CD1c-positive myeloid dendritic cell (primary cell): Measurements from ENCODE around the gene BACH2.

Experiments used
- DNase-seq: peaks from one replicate; pipeline ENCODE4 v3.0.0-alpha.2; 2016; ENCODE audit errors: extremely low spot score

BACH2 gene

GRCh38 chr6:90238496-90239266, 58.0 kb downstream of the BACH2 start:
- no peak for DNase-seq

GRCh38 chr6:90237350-90237990, 59.2 kb downstream of the BACH2 start:
- no peak for DNase-seq

DNA sequence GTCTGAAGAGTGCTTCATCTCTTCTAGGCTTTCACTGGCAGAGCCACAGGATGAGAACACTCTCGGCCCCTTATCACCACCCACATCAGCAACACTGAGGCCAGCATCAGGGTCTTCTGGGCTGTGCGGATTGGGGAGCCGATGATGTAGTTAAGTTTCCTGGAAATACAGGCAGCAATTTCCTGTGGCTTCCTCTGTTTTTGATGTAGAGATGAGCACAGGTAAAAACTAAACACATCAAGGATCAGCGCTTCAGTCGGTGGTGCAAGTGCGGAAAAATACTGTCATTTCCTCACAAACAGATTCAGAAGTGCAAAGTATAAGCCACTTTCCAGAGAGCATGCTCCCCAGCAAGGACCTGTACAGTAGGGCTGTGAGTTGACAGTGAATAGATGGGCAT, 62.6 kb downstream of the BACH2 start:
- DNase-seq, result peak; percentile 6

DNA sequence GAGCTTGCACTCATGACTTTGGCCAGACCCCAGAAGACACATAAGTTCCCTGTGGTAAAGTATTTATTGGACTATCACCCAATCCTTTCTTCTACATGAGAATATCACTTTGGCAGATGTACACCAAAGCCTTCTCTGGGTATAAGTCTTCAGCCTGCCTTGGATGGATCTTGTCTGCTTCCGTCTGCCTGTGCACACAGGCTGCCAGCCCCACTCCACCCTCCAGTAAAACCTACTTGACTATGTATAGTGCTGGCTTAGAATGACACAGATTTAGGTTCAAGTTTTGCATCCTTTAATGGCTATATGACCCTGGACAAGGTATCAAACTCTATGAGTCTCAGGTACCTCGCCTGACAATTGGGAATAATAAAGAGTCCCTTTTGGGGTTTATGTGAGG, 63.4 kb downstream of the BACH2 start:
- no peak for DNase-seq

DNA sequence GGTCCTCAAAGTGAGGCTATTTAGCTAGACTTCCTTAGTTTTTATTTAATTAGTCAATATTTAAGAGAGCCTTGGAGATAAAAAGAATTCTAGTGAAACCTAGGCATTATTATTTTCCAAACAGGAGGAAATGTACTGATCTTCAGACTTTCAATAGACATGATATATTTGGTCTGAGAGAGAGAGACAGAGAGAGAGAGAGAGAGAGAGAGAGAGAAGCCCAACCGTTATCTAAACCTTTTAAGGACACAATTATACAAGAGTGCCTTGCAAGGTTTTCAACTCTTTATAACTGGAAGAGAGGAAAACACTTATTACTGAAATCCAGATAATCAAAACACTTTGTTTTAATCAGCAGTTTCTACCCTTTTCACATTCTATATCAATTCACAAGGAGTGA, 64.8 kb downstream of the BACH2 start:
- no peak for DNase-seq

GRCh38 chr6:90231308-90231707, 65.3 kb downstream of the BACH2 start:
- DNase-seq, result no peak

- DNase-seq, result peak; percentile 50
These were observed 66.0 kb downstream of the BACH2 start for GRCh38 chr6:90230548-90231215.

DNA sequence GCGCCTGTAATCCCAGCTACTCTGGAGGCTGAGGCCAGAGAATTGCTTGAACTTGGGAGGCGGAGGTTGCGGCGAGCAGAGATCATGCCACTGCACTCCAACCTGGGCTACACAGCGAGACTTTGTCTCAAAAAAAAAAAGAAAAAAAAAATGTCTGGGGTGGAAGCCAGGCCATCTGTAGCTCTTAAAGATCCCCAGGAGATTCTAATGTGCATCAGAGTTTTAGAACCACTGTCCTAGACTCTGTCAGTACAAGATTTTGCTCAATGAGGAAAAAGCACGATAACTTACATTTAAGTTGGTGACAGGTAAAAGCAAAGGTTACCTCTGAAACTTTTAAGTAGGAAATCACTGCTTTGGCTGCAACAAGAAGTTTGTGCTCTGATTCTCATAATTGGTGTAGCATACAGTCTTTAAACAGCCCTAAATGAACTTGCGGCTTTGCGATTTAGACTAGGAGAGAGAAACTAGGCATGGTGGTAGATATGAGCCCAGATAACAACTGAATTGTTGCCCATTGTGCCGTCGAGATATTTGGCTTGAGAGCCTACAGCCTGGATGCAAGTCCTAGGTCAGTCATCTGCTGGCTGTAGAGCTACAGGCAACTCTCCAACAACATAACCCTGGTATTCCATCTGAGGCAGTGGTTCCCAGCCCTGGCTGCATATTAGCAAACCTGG, 67.2 kb downstream of the BACH2 start:
- DNase-seq, result no peak

- no peak for DNase-seq
These were observed 69.0 kb downstream of the BACH2 start for GRCh38 chr6:90227673-90228072.

- DNase-seq, result no peak
These were observed 69.4 kb downstream of the BACH2 start for GRCh38 chr6:90227213-90227612.

DNA sequence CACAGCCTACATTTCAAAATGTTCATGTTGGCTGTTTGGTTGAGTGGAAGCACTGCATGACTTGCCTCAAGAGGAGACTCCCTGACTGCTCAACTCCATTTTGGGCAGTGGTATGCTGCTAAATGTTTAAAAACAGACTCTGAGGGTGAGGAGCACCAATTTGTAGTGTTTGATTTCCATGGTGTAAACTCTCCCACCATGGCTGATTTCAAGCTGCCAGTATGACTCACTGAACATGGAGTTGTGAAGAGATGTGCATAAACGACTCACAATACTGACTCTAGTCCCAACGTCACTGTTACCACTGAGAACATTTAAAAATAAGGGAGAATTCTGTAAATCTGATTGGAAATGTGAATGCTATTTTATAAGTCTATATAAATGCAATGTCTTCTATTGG, 70.4 kb downstream of the BACH2 start:
- no peak for DNase-seq

DNA sequence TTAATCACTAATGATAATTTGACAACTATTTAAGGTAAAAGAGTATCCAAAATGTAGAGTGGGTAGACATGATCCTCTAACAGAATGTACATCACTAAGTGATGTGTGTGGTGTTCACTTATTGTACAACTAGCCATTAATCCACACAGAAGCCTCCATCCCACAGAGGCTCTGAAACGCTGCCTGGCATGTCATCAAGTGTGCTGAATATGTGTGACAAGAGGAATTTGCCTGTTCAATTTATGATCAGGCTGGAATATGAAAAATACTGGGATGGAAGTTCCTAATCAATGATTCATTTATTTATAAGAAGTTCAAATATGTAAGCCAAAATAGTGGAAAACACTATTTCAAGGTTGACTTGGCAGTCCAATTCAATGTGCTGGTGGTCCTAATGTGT, 72.4 kb downstream of the BACH2 start:
- no peak for DNase-seq

DNA sequence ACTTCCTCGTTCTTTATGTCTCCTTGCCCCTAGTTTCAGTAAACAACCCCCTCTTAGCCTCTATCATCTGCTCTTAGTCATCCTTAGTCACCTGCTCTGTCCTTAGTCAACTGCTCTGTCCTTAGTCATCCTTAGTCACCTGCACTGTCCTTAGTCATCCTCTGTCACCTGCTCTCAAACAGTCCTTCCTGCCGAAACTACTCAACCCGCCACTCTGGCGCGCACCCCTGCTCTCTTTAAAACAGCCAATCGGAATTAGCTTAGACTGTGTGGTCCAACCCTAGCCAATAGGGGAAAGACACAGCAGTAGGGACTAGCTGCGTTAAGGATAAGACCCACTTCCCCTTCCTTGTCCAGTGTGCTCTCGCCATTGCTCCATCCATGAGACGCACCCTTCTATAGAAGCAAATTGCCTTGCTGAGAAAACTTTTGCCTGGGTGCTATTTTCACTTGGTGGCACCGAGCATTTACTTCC, 73.9 kb downstream of the BACH2 start:
- DNase-seq, result no peak

GRCh38 chr6:90222008-90222407, 74.6 kb downstream of the BACH2 start:
- DNase-seq, result no peak

DNA sequence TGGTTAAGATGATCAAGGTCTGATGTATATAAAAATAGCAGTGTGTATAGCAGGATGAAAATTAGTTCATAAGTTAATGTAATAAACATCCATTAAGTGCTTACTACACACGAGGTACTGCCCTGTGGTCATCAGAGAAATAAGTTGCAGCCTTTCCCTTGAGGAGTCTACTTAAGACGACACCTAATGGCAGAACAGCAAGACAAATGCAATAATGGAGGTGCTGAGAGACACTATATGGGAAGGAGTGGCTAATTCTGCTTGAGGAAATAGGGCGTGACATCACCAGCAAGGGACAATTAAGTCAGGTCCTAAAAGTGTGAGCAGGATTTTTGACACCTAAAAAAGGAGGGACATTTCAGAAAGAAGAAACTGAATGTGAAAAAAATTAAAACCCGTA, 75.2 kb downstream of the BACH2 start:
- DNase-seq, result no peak

DNA sequence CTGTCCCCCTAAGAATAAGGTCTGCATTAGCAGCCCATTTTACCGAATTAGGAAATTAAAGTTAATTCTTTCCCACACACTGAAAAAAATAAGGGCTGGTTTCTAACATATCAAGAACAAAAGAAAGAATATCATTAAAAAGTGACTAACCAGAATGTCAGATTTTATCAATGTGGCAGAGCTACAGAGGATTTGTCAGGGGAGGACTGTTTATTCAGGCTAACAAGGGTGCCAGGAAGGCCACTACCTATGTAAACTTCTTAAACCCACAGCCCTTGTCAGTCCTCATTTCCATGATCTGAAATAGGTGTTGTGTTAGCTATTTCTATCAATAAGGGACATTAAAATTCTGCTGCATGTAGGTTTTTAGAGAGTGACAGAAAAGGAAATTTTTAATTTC, 76.4 kb downstream of the BACH2 start:
- DNase-seq, result no peak

GRCh38 chr6:90219209-90219985, 77.2 kb downstream of the BACH2 start:
- no peak for DNase-seq

DNA sequence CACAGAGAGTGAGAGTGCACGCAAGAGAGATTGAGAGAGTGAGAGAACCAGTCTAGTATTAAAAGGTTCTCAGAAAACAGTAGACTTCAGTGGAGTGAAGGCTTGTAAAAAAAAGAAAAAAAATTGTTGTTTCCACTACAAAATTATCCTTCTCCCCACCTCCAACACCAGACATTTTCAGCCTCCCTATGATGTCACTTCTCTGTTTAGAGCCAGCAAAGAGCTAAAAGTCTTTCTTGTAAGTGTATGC, 77.8 kb downstream of the BACH2 start:
- DNase-seq, result no peak

DNA sequence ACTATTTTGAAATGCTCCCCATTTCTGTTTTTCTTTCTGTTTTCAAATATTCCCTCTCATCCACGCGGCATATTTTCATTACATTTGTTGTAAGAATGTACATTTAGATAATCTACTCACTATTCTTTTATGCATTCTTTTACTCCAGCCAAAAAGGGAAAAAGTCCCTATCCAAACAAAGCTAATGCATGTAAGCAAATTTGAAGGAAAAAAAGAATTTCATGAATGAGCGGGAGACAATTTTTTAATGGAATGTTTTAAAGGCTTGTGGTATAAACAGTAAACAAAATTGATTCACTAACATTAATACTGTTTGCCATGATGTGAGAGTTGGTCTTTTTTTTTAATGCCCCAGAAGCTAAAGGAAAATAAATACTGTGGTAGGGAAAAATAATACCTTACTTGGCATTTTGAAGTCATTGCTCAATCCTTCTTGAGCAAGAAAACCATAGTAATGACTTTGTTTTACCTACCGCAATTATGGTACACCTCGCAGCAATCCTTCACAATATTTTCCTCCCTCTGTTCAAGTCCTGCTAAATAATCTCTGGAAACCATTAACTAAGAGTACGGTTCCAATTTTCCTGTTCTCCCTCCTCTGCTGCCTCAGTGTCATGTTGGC, 79.0 kb downstream of the BACH2 start:
- DNase-seq, result no peak

- peak; percentile 63 for DNase-seq
These were observed 80.3 kb downstream of the BACH2 start for GRCh38 chr6:90216072-90216977.
